IMR-90 (cell line): ENCODE measurements around the gene CXCL6. TPM values are rescaled to one million over a fixed set of nuclear protein-coding genes. Genes with fewer than 3 reads are reported as not detected.

Experiments used
- ATAC-seq: fragments of 200-7000 bp; cut with Tn5 transposase; 2 replicates; pipeline ENCODE4 v1.9.1; 2020; ENCODE audit warnings: low read depth, mild to moderate bottlenecking, moderate library complexity
- BruUV-seq: library from RNA; stranded (reverse); fragments of 400-500 nt; replicated peaks from 2 replicates; lab custom pipeline; 2021; lab: Mats Ljungman, UMichigan
- CTCF ChIA-PET: fragments of 300-600 bp; formaldehyde crosslinking; extraction: SDS; loops from one replicate; lab custom pipeline; 2021; ENCODE audit warnings: antibody characterized with exemption; lab: Yijun Ruan, JAX
- POLR2A ChIA-PET: fragments of 300-600 bp; sonication (Branson Sonifier 250); formaldehyde crosslinking; loops from one replicate; lab custom pipeline; 2022; ENCODE audit warnings: antibody characterized with exemption; ENCODE audit not compliant: unreplicated experiment; lab: Charles Lee
- DNase-seq: peaks from one replicate; pipeline ENCODE4 v3.0.0; 2013
- H2AFZ ChIP-seq: replicated peaks from 2 replicates; pipeline ENCODE3; 2013; ENCODE audit warnings: low read length, mild to moderate bottlenecking; ENCODE audit not compliant: poor library complexity
- H2AK5ac ChIP-seq: 2 replicates; pipeline ENCODE4 v1.6.1; 2013; ENCODE audit warnings: low read depth, low read length, inconsistent platforms
- H2AK9ac ChIP-seq: replicated peaks from 2 replicates; pipeline ENCODE3; 2013; ENCODE audit warnings: mild to moderate bottlenecking, low read depth, low read length, moderate library complexity; ENCODE audit not compliant: poor library complexity
- H2BK120ac ChIP-seq: 2 replicates; pipeline ENCODE4 v1.6.1; 2013; ENCODE audit warnings: low read depth, low read length, inconsistent platforms
- H2BK15ac ChIP-seq: 3 replicates; pipeline ENCODE4 v1.6.1; 2013; ENCODE audit warnings: low read depth, low read length, inconsistent platforms
- H2BK20ac ChIP-seq: 2 replicates; pipeline ENCODE4 v1.6.1; 2013; ENCODE audit warnings: low read depth, mild to moderate bottlenecking, inconsistent platforms, low read length, moderate library complexity
- H2BK5ac ChIP-seq: 2 replicates; pipeline ENCODE4 v1.6.1; 2013; ENCODE audit warnings: mild to moderate bottlenecking, low read depth, low read length, inconsistent platforms; ENCODE audit not compliant: poor library complexity, severe bottlenecking
- H3K14ac ChIP-seq: replicated peaks from 2 replicates; pipeline ENCODE4 v1.6.1; 2013; ENCODE audit warnings: low read depth, low read length, inconsistent platforms
- H3K18ac ChIP-seq: 2 replicates; pipeline ENCODE4 v1.6.1; 2013; ENCODE audit warnings: low read depth, low read length, control low read depth
- H3K23ac ChIP-seq: 2 replicates; pipeline ENCODE4 v1.6.1; 2013; ENCODE audit warnings: low read depth, low read length, inconsistent platforms
- H3K27ac ChIP-seq: 2 replicates; pipeline ENCODE4 v1.5.1; 2013; ENCODE audit warnings: mild to moderate bottlenecking, control low read depth, low read length; ENCODE audit not compliant: insufficient read depth
- H3K27me3 ChIP-seq: 2 replicates; pipeline ENCODE4 v1.6.1; 2013; ENCODE audit warnings: low read length; ENCODE audit not compliant: control insufficient read depth, insufficient read depth
- H3K36me3 ChIP-seq: 2 replicates; pipeline ENCODE4 v1.6.1; 2013; ENCODE audit warnings: low read length, mixed read lengths; ENCODE audit not compliant: control insufficient read depth, insufficient read depth
- H3K4ac ChIP-seq: 2 replicates; pipeline ENCODE4 v1.6.1; 2013; ENCODE audit warnings: low read depth, low read length, inconsistent platforms
- H3K4me1 ChIP-seq: 2 replicates; pipeline ENCODE4 v1.6.1; 2013; ENCODE audit warnings: low read length, mixed read lengths; ENCODE audit not compliant: control insufficient read depth, insufficient read depth
- H3K4me2 ChIP-seq: 2 replicates; pipeline ENCODE4 v1.6.1; 2013; ENCODE audit warnings: low read depth, mild to moderate bottlenecking, control low read depth, low read length, moderate library complexity
- H3K4me3 ChIP-seq: 2 replicates; pipeline ENCODE4 v1.5.1; 2013; ENCODE audit warnings: low read depth, mild to moderate bottlenecking, control low read depth, low read length, moderate library complexity; ENCODE audit not compliant: insufficient read depth
- H3K56ac ChIP-seq: 2 replicates; pipeline ENCODE4 v1.6.1; 2013; ENCODE audit warnings: low read length, inconsistent platforms; ENCODE audit not compliant: insufficient read depth; ENCODE audit errors: extremely low read depth
- H3K79me1 ChIP-seq, 2 experiments: 2 replicates each; pipeline ENCODE4 v1.6.1; 2013; ENCODE audit warnings: low read length in 2 of 2, inconsistent platforms in 1 of 2, low read depth in 1 of 2
- H3K9ac ChIP-seq: 2 replicates; pipeline ENCODE4 v1.6.1; 2013; ENCODE audit warnings: low read depth, low read length, control low read depth
- H3K9me1 ChIP-seq: 2 replicates; pipeline ENCODE4 v1.6.1; 2013; ENCODE audit warnings: low read length, inconsistent platforms; ENCODE audit not compliant: insufficient read depth
- H3K9me3 ChIP-seq: 2 replicates; pipeline ENCODE4 v1.6.1; 2013; ENCODE audit warnings: low read length; ENCODE audit not compliant: control insufficient read depth, insufficient read depth
- H4K20me1 ChIP-seq: 2 replicates; pipeline ENCODE4 v1.6.1; 2013; ENCODE audit warnings: low read length, inconsistent platforms; ENCODE audit not compliant: insufficient read depth
- H4K5ac ChIP-seq: 2 replicates; pipeline ENCODE4 v1.6.1; 2013; ENCODE audit warnings: mild to moderate bottlenecking, low read depth, low read length, control low read depth
- H4K8ac ChIP-seq, 2 experiments: 2 replicates each; pipeline ENCODE4 v1.6.1; 2013; ENCODE audit warnings: low read depth in 2 of 2, low read length in 2 of 2, control low read depth in 1 of 2, inconsistent platforms in 1 of 2
- H4K91ac ChIP-seq: 2 replicates; pipeline ENCODE4 v1.6.1; 2013; ENCODE audit warnings: low read depth, low read length, inconsistent platforms; ENCODE audit not compliant: insufficient read depth
- BHLHE40 ChIP-seq: fragments of 150-350 bp; IDR thresholded peaks from 2 replicates; pipeline ENCODE4 v1.6.1; 2016; ENCODE audit warnings: mild to moderate bottlenecking, low read depth, low read length
- CEBPB ChIP-seq: IDR thresholded peaks from 2 replicates; pipeline ENCODE4 v1.6.1; 2012; ENCODE audit warnings: low read depth, low read length, improper control_type of control experiment
- CHD1 ChIP-seq: IDR thresholded peaks from 2 replicates; pipeline ENCODE4 v1.6.1; 2012; ENCODE audit warnings: low read depth, low read length, improper control_type of control experiment
- CTCF ChIP-seq: conservative IDR thresholded peaks from 2 replicates; pipeline ENCODE4 v1.5.1; 2012; ENCODE audit warnings: mild to moderate bottlenecking, low read depth, low read length, improper control_type of control experiment
- ELK1 ChIP-seq: fragments of 150-350 bp; IDR thresholded peaks from 2 replicates; pipeline ENCODE4 v1.6.1; 2016; ENCODE audit warnings: low read depth, mild to moderate bottlenecking, low read length, moderate library complexity, borderline replicate concordance
- FOS ChIP-seq: fragments of 150-350 bp; IDR thresholded peaks from 2 replicates; pipeline ENCODE4 v1.6.1; 2016; ENCODE audit warnings: low read depth, low read length
- MAFK ChIP-seq: IDR thresholded peaks from 2 replicates; pipeline ENCODE4 v1.6.1; 2012; ENCODE audit warnings: low read depth, low read length, improper control_type of control experiment
- MAZ ChIP-seq: IDR thresholded peaks from 2 replicates; pipeline ENCODE4 v1.6.1; 2012; ENCODE audit warnings: low read depth, mild to moderate bottlenecking, low read length, improper control_type of control experiment, moderate library complexity, borderline replicate concordance
- MXI1 ChIP-seq: IDR thresholded peaks from 2 replicates; pipeline ENCODE4 v1.6.1; 2012; ENCODE audit warnings: low read depth, mild to moderate bottlenecking, low read length, moderate library complexity, borderline replicate concordance
- NFE2L2 ChIP-seq: fragments of 150-350 bp; IDR thresholded peaks from 2 replicates; pipeline ENCODE4 v1.6.1; 2016; ENCODE audit warnings: low read depth, mild to moderate bottlenecking, low read length
- POLR2A ChIP-seq: IDR thresholded peaks from 2 replicates; pipeline ENCODE4 v1.6.1; 2012; ENCODE audit warnings: mild to moderate bottlenecking, low read depth, low read length
- RAD21 ChIP-seq: IDR thresholded peaks from 2 replicates; pipeline ENCODE4 v1.6.1; 2012; ENCODE audit warnings: low read length, improper control_type of control experiment
- RCOR1 ChIP-seq: IDR thresholded peaks from 2 replicates; pipeline ENCODE4 v1.6.1; 2012; ENCODE audit warnings: mild to moderate bottlenecking, low read length, improper control_type of control experiment; ENCODE audit not compliant: insufficient replicate concordance
- RFX5 ChIP-seq: IDR thresholded peaks from 2 replicates; pipeline ENCODE4 v1.8.0; 2012; ENCODE audit warnings: low read depth, mild to moderate bottlenecking, low read length, moderate library complexity
- SMC3 ChIP-seq: fragments of 150-350 bp; IDR thresholded peaks from 2 replicates; pipeline ENCODE4 v1.6.1; 2016; ENCODE audit warnings: low read depth, mild to moderate bottlenecking, antibody characterized with exemption, low read length, moderate library complexity
- USF2 ChIP-seq: fragments of 150-350 bp; IDR thresholded peaks from 2 replicates; pipeline ENCODE4 v1.6.1; 2017; ENCODE audit warnings: mild to moderate bottlenecking, antibody characterized with exemption, low read length, low read depth
- WGBS, 2 experiments: methylation state at CpG; one replicate each; pipeline versions ENCODE4 v1.1.5 to v1.1.7; 2013; ENCODE audit warnings: missing lambda C conversion rate in 2 of 2; ENCODE audit not compliant: insufficient read length in 1 of 2; ENCODE audit errors: extremely low coverage in 2 of 2; 5-methylcytosine and 5-hydroxymethylcytosine counted together
- dilution Hi-C: fragments of 300-500 bp; cut with HindIII; formaldehyde crosslinking; loops from one replicate; pipeline ENCODE4 v1.14.3; 2018; ENCODE audit warnings: low sequenced_read_pairs; ENCODE audit not compliant: unreplicated experiment
- in situ Hi-C: fragments of 300-500 bp; cut with MboI; formaldehyde crosslinking; loops from 3 replicates; pipeline ENCODE4 v1.14.3; 2019; ENCODE audit warnings: low sequenced_read_pairs, inconsistent platforms, mixed read lengths
- intact Hi-C: fragments of 100-400 bp; cut with micrococcal nuclease; formaldehyde crosslinking; loops from 2 replicates; pipeline ENCODE4 v1.10.0; 2022
- polyA plus RNA-seq, 3 experiments: library from polyadenylated mRNA; depleted of rRNA; stranded (reverse); fragments of >200 nt; gene quantifications; 2 replicates each; pipeline ENCODE4 v1.2.3, GENCODE V29; 2012; ENCODE audit warnings: low replicate concordance in 1 of 3
- total RNA-seq: library from RNA; depleted of rRNA; stranded (reverse); fragments of >200 nt; gene quantifications from 2 replicates; pipeline ENCODE4 v1.2.3, GENCODE V29; 2012

The CXCL6 gene
- total and polyA plus RNA-seq, 2 of the 4 experiments (the other 2 are of a cell fraction), result not detected

- no peak overlapping the region for H3K23ac ChIP-seq
- POLR2A ChIA-PET, result no interaction called here
- H4K5ac ChIP-seq, result no peak overlapping the region
- no peaks in the 10 kb centered on the region for H3K9me1 ChIP-seq
- H4K91ac ChIP-seq, result no peak overlapping the region
- no peak overlapping the region for H4K8ac ChIP-seq
- no peak overlapping the region for H3K18ac ChIP-seq
- no peaks in the 10 kb centered on the region for H3K79me1 ChIP-seq
- H3K36me3 ChIP-seq, result no peaks in the 10 kb centered on the region
- no peaks in the 10 kb centered on the region for H3K4me1 ChIP-seq
- no TSS peak for BruUV-seq
- H4K20me1 ChIP-seq, result no peaks in the 10 kb centered on the region
- no peak overlapping the region for H2BK15ac ChIP-seq
- H2AK9ac ChIP-seq, result no peak overlapping the region
- in situ Hi-C loops (no loop called here), intact Hi-C loops (no loop called here), dilution Hi-C loops (no loop called here)
- no peak overlapping the region for H2BK120ac ChIP-seq
- no peak overlapping the region for H3K14ac ChIP-seq
- H2BK20ac ChIP-seq, result no peak overlapping the region
- CTCF ChIA-PET, result no interaction called here
- no peak for DNase-seq
- no peak overlapping the region for H3K4ac ChIP-seq
- H3K9ac ChIP-seq, result no peak overlapping the region
- H2AFZ ChIP-seq, result no peak overlapping the region
- H3K56ac ChIP-seq, result no peak overlapping the region
- no peak overlapping the region for H3K27ac ChIP-seq
- WGBS, 2 experiments, result no CpG with 5 or more reads among the region's 3 CpGs
- TF ChIP-seq SMC3, result no peak
- TF ChIP-seq FOS, result no peak
- TF ChIP-seq MAZ, result no peak
- no peak for TF ChIP-seq RCOR1
- no peak for TF ChIP-seq MXI1
- no peak for TF ChIP-seq MAFK
- TF ChIP-seq ELK1, result no peak
- TF ChIP-seq RAD21, result no peak
- no peak for TF ChIP-seq NFE2L2
- TF ChIP-seq BHLHE40, result no peak
- TF ChIP-seq USF2, result no peak
- no peak for TF ChIP-seq RFX5
- TF ChIP-seq POLR2A, result no peak
- no peak for TF ChIP-seq CHD1
- no peak for TF ChIP-seq CEBPB
- TF ChIP-seq CTCF, result no peak
- H3K27me3 ChIP-seq, result peaks cover 18% of the 10 kb centered on the region
- no peak overlapping the region for H2BK5ac ChIP-seq
- H3K9me3 ChIP-seq, result no peaks in the 10 kb centered on the region
- H2AK5ac ChIP-seq, result no peak overlapping the region
- no peak overlapping the region for H3K4me3 ChIP-seq
- ATAC-seq, result no peak
- H3K4me2 ChIP-seq, result no peak overlapping the region
These were observed 11.2 kb downstream of the CXCL6 start for GRCh38 chr4:73847526-73848182.
